GM10248 (cell line): Measurements from ENCODE around the gene ADAM10.

ENCODE experiments used
- CTCF ChIA-PET: fragments of 300-600 bp; sonication (Branson Sonifier 250); formaldehyde crosslinking; extraction: SDS; loops from one replicate; lab custom pipeline; 2021; ENCODE audit warnings: antibody characterized with exemption; lab: Yijun Ruan, JAX
- POLR2A ChIA-PET: fragments of 350-650 bp; sonication (Branson Sonifier 250); formaldehyde crosslinking; extraction: SDS; loops from one replicate; lab custom pipeline; 2020; ENCODE audit warnings: antibody characterized with exemption; lab: Yijun Ruan, JAX
- DNase-seq: peaks from one replicate; pipeline ENCODE4 v3.0.0; 2012; ENCODE audit errors: extremely low spot score
- TF ChIP-seq, protein P1 (sequence below): IDR thresholded peaks from 2 replicates; pipeline ENCODE4 v1.5.1; 2012; ENCODE audit warnings: mild to moderate bottlenecking, low read depth; ENCODE audit errors: extremely low read depth, missing control alignments, control extremely low read depth

ADAM10 gene

GRCh38 chr15:58571491-58571890, 178.0 kb downstream of the ADAM10 start:
- ChIA-PET CTCF (no interaction called here), POLR2A (no interaction called here)
- TF ChIP-seq, protein P1, sequence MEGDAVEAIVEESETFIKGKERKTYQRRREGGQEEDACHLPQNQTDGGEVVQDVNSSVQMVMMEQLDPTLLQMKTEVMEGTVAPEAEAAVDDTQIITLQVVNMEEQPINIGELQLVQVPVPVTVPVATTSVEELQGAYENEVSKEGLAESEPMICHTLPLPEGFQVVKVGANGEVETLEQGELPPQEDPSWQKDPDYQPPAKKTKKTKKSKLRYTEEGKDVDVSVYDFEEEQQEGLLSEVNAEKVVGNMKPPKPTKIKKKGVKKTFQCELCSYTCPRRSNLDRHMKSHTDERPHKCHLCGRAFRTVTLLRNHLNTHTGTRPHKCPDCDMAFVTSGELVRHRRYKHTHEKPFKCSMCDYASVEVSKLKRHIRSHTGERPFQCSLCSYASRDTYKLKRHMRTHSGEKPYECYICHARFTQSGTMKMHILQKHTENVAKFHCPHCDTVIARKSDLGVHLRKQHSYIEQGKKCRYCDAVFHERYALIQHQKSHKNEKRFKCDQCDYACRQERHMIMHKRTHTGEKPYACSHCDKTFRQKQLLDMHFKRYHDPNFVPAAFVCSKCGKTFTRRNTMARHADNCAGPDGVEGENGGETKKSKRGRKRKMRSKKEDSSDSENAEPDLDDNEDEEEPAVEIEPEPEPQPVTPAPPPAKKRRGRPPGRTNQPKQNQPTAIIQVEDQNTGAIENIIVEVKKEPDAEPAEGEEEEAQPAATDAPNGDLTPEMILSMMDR = no peak
- no peak for DNase-seq

DNA sequence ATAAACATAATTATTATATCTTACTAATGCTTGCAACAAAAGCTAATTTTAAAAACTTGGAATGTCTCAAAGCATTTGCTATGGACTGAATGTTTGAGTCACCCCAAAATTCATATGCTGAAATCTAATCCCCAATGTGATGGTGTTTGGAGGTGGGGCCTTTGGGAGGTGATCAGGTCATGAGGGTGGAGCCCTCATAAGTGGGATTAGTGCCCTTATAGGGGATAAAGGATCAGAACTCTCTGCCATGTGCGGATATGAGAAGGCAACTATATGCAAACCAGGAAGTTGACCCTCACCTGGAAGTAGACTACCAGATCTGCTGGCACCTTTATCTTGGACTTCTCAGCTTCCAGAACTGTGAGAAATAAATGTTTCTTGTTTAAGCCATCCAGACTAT, 180.1 kb downstream of the ADAM10 start:
- no peak for DNase-seq
- TF ChIP-seq, protein P1 = no peak
- ChIA-PET POLR2A (no interaction called here), CTCF (interaction anchor here (1.4 to 1.7 kb wide), 3 partner anchors 10 to 342 kb away, joined by 4 to 5 read pairs (median 4); no protein-coding TSS in a partner anchor)

DNA sequence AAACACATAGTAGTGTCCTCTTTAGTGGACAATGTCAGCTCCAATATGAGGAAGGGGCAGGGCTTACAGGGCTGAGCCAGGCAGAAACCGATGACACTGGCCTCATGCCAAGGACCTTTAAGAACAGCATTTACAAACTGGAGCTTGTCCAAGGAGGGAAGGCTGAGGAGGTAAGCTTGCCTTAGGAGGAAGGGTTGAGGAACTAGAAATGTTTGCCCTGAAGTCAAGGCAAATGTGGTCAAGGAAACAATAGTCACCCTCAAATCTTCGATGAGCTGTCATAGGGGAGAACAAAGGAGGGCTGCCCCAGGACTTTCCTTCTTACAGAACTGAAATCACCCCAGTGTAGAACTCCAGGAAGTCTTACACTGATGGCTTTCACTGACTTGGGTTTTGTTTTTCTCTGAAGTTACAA, 181.3 kb downstream of the ADAM10 start:
- DNase-seq = no peak
- ChIA-PET POLR2A (no interaction called here), CTCF (interaction anchor here (0.7 to 1.5 kb wide), 4 partner anchors 9 to 341 kb away, joined by 3 to 5 read pairs (median 4); partner anchors contain the start of gene ADAM10)
- TF ChIP-seq, protein P1 = no peak

- TF ChIP-seq, protein P1 = no peak
- ChIA-PET CTCF (interaction anchor here (0.8 to 2.1 kb wide), 2 partner anchors 9 to 24 kb away, joined by 3 to 6 read pairs; no protein-coding TSS in a partner anchor), POLR2A (interaction anchor here (0.7 kb wide), 1 partner anchor 240 kb away, joined by 8 read pairs; no protein-coding TSS in a partner anchor)
- DNase-seq = no peak
Observed at GRCh38 chr15:58566029-58566428, 183.5 kb downstream of the ADAM10 start.

DNA sequence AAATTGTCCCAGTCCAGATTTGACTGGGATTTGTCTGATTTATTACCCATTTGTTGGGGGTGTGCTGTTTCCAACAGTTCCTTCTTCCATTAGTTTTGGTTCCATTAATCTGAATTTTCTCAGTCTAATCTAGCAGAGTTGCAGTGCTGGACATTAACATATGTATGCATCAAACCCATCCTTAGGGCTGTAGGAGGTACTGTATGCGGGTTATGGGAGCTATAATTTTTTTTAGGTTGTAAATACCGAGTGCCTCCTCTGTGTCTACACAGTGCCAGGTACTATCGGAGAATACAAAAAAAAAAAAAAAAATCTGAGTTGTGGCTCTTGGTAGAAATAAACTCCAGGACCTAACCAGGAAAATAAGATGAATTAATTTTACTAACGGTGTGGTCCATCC, 183.9 kb downstream of the ADAM10 start:
- CTCF ChIA-PET = interaction anchor here (0.8 to 2.1 kb wide), 2 partner anchors 9 to 24 kb away, joined by 3 to 6 read pairs; no protein-coding TSS in a partner anchor
- DNase-seq = no peak
- TF ChIP-seq, protein P1 = no peak

GRCh38 chr15:58564981-58565380, 184.5 kb downstream of the ADAM10 start:
- no peak for DNase-seq
- TF ChIP-seq, protein P1 = no peak
- CTCF ChIA-PET = interaction anchor here (0.8 to 2.1 kb wide), 2 partner anchors 10 to 25 kb away, joined by 3 to 6 read pairs; no protein-coding TSS in a partner anchor
- POLR2A ChIA-PET = no interaction called here

More for the DNA sequence above, 183.9 kb downstream of the ADAM10 start:
- POLR2A ChIA-PET = interaction anchor here (0.7 kb wide), 1 partner anchor 239 kb away, joined by 8 read pairs; no protein-coding TSS in a partner anchor
